ENCODE results near the gene WDR7. TPM values are rescaled to one million over a fixed set of nuclear protein-coding genes. Genes with fewer than 3 reads are reported as not detected.

Gene WDR7
- total RNA-seq, 1 donor from 2014 or later = 8.2 TPM

DNA sequence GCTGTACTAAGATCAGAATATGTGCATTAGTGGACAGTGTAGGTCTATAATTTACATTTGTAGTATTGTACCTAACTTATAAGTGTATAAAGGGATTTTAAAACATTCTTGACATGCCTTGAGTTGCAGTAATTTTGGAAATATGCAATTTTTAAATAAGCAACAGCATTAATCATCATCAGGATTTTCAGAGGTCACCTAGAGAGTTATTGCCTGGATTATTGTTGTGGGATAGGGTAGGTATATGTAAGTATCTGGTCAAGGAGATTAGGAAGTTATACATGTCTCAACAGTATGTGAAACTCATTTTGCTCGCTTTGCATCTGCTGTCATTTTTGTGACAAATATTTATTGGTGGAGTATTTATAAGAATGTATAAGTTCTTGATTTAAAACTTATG, 184.2 kb downstream of the WDR7 start:
- DNase-seq (ENCODE audit: low read depth) = no peak
- TF ChIP-seq, protein P1, sequence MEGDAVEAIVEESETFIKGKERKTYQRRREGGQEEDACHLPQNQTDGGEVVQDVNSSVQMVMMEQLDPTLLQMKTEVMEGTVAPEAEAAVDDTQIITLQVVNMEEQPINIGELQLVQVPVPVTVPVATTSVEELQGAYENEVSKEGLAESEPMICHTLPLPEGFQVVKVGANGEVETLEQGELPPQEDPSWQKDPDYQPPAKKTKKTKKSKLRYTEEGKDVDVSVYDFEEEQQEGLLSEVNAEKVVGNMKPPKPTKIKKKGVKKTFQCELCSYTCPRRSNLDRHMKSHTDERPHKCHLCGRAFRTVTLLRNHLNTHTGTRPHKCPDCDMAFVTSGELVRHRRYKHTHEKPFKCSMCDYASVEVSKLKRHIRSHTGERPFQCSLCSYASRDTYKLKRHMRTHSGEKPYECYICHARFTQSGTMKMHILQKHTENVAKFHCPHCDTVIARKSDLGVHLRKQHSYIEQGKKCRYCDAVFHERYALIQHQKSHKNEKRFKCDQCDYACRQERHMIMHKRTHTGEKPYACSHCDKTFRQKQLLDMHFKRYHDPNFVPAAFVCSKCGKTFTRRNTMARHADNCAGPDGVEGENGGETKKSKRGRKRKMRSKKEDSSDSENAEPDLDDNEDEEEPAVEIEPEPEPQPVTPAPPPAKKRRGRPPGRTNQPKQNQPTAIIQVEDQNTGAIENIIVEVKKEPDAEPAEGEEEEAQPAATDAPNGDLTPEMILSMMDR (conservative IDR thresholded peaks at IDR 0.05; ENCODE audit: low read depth, low read length) = no peak
- no peak overlapping the region for H3K4me3 ChIP-seq (ENCODE audit: low read depth, low read length)

DNA sequence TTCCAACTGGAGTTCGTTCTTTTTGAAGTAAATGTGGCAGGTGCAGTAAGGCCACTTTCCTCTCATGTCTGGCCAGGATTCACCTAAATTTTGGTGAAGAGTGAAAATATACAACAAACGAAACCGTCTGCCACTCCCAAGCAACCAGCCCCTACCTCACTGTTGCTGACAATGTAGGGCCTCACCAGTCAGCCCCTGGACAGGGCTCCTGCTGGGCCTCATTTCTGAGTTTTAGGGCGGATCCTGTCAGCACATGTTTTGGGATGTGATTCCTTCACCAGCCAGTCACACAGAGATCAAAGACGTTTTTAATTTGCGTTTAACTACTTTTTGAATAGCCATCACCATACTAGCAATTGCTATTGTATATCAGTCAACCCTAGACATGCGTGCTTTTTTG, 185.0 kb downstream of the WDR7 start:
- TF ChIP-seq, protein P1 (conservative IDR thresholded peaks at IDR 0.05; ENCODE audit: low read depth, low read length) = no peak
- no peak for DNase-seq (ENCODE audit: low read depth)
- H3K4me3 ChIP-seq (ENCODE audit: low read depth, low read length) = no peak overlapping the region

DNA sequence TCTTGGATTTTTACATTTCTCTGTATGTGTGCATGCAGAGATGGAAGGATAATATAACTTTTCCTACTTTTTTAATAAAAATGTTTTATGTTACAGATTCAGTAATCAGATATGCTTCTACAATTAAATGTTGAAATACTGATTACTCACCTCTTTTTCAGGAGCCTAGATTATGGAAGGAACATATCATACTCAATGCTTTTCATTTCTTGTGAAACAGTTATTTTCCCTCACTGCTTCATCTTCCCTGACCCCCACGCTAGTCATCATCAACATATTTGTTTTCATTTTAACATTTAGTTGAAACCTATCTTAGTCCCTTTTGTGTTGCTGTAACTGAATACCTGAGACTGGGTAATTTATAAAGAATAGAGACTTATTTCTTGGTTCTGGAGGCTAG, 190.7 kb downstream of the WDR7 start:
- DNase-seq (ENCODE audit: low read depth) = no peak
- H3K4me3 ChIP-seq (ENCODE audit: low read depth, low read length) = no peak overlapping the region
- TF ChIP-seq, protein P1 (conservative IDR thresholded peaks at IDR 0.05; ENCODE audit: low read depth, low read length) = no peak

DNA sequence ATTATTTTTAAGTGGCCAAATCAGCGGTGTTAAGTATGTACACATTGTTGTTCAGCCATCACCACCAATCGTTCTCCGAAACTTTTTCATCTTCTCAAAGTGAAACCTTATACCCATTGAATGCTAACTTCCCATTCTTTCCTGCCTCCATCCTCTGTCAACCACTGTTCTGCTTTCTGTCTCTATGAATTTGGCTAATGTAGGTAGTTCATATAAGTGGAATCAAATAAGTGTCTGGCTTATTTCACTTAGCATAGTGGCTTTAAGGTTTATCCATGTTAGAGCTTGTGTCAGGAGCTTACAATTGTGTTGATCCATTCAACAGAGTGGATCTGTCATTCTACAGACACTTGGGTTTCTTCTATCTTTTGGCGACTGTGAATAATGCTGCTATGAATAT, 192.1 kb downstream of the WDR7 start:
- no peak overlapping the region for H3K4me3 ChIP-seq (ENCODE audit: low read depth, low read length)
- TF ChIP-seq, protein P1 (conservative IDR thresholded peaks at IDR 0.05; ENCODE audit: low read depth, low read length) = no peak
- DNase-seq (ENCODE audit: low read depth) = no peak

DNA sequence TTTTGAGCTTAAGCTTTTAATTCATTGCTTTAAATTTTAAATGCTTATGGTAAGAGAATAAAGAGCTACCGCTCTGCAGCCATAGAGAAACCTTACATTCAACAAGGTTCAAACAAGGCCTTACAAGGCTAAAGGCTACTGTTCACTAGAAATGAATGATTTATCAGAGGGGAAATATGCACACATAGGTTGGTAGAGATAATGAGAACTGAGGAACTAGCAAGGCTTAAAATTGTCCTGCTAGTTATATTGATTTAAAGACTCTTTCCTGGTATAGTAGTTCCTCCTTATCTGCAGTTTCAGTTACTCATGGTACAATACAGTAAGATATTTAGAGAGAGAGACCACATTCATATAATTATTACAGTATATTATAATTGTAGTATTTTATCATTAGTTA, 193.4 kb downstream of the WDR7 start:
- H3K4me3 ChIP-seq (ENCODE audit: low read depth, low read length) = no peak overlapping the region
- TF ChIP-seq, protein P1 (conservative IDR thresholded peaks at IDR 0.05; ENCODE audit: low read depth, low read length) = no peak
- no peak for DNase-seq (ENCODE audit: low read depth)

DNA sequence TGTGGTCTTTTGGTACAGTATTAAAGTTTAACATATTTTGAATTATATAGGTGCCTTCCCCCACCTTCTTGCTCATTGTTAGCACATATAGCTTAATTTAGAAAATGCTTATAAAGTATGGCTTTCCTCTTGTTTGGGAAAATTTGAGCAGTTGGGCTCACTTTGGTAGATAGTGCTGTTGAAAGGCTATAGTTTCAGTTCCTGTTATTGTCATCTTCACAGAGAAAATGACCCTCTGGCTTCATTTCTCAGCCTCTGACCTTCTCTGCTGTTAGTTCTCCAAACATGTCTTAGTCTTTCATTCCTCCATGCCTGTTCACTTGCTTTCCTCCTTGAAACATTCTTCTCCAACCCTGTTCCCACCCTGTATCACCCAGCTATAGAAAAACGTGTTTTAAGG, 200.6 kb downstream of the WDR7 start:
- no peak overlapping the region for H3K4me3 ChIP-seq (ENCODE audit: low read depth, low read length)
- no peak for DNase-seq (ENCODE audit: low read depth)
- TF ChIP-seq, protein P1 (conservative IDR thresholded peaks at IDR 0.05; ENCODE audit: low read depth, low read length) = no peak

DNA sequence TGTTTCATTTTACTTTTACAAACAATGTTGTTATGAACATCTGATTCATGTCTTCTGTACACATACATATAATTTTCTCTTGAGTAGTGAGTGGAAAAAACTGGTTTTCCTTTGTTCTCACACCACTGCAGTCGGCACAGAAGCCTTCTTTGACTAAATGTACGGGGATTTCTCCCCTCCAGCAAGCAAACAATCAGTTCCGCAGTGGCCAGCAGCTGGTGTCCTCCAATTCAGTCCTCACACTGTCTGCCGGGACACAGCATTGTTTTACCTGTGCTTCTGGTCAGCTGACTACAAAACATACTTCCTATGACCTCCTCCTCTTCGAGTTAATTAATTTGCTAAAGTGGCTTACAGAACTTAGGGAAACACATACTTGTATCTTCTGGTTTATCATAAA, 202.8 kb downstream of the WDR7 start:
- H3K4me3 ChIP-seq (ENCODE audit: low read depth, low read length) = no peak overlapping the region
- TF ChIP-seq, protein P1 (conservative IDR thresholded peaks at IDR 0.05; ENCODE audit: low read depth, low read length) = no peak
- no peak for DNase-seq (ENCODE audit: low read depth)
